Esophagus muscularis mucosa (tissue), 4 donors: ENCODE data around the gene IP6K2. TPM values are rescaled to one million over a fixed set of nuclear protein-coding genes. Genes with fewer than 3 reads are reported as not detected.

Experiments
- DNase-seq: peaks from one replicate; pipeline ENCODE4 v3.0.0-alpha.2; 2017; ENCODE audit errors: extremely low spot score
- H3K27ac ChIP-seq, 4 donors: fragments of 200-600 bp; sonication (generic); replicated peaks in 1 of 4; 1 replicate in 3 of 4; 2 replicates in 1 of 4; pipeline ENCODE4 v1.5.1; 2016 to 2019; ENCODE audit warnings: mild to moderate bottlenecking in 1 of 4
- H3K27me3 ChIP-seq, 4 donors: fragments of 200-600 bp; sonication (generic); one replicate each; pipeline versions ENCODE4 v1.5.1 to v1.6.0; 2016 to 2019
- H3K36me3 ChIP-seq, 4 donors: fragments of 200-600 bp; sonication (generic); one replicate each; pipeline ENCODE4 v1.5.1; 2016 to 2019
- H3K4me1 ChIP-seq, 4 donors: fragments of 200-600 bp; sonication (generic); one replicate each; pipeline ENCODE4 v1.5.1; 2016 to 2019
- H3K4me3 ChIP-seq, 4 donors: fragments of 200-600 bp; sonication (generic); 1 replicate in 2 of 4; 2 replicates in 2 of 4; pipeline ENCODE4 v1.5.1; 2016 to 2019; ENCODE audit warnings: mild to moderate bottlenecking in 4 of 4, moderate library complexity in 1 of 4
- H3K9me3 ChIP-seq, 4 donors: fragments of 200-600 bp; sonication (generic); 1 replicate in 3 of 4; 2 replicates in 1 of 4; pipeline ENCODE4 v1.5.1; 2016 to 2019
- EP300 ChIP-seq: sonication (generic); formaldehyde crosslinking; IDR thresholded peaks from one replicate; pipeline ENCODE4 v1.6.1; 2017; ENCODE audit warnings: antibody characterized with exemption
- POLR2A ChIP-seq: fragments of 450-650 bp; IDR thresholded peaks from one replicate; pipeline ENCODE4 v1.6.1; 2017; ENCODE audit warnings: antibody characterized with exemption, moderate library complexity, mild to moderate bottlenecking, low read depth
- POLR2AphosphoS5 ChIP-seq, 2 donors: sonication (generic); formaldehyde crosslinking; IDR thresholded peaks; one replicate each; pipeline ENCODE4 v1.6.1; 2017; ENCODE audit warnings: antibody characterized with exemption in 2 of 2
- WGBS: methylation state at CpG from one replicate; pipeline ENCODE4 v1.1.5; 2018; 5-methylcytosine and 5-hydroxymethylcytosine counted together
- intact Hi-C: fragments of 100-400 bp; cut with DNase I; formaldehyde crosslinking; loops from one replicate; pipeline ENCODE4 v1.15.1; 2023
- total RNA-seq, 4 donors: library from RNA; depleted of rRNA; stranded (reverse); fragments of >200 nt; gene quantifications; one replicate each; pipeline versions ENCODE4 v1.1.0 to v1.2.1, GENCODE V29; 2016
- TF ChIP-seq, protein P1 (sequence below), 3 experiments: fragments of 200-600 bp in 2 of 3; fragments of 450-650 bp in 1 of 3; sonication (generic) in 2 of 3; IDR thresholded peaks; one replicate each; pipeline ENCODE4 v1.5.1; 2017 to 2019; ENCODE audit warnings: antibody characterized with exemption in 3 of 3, mild to moderate bottlenecking in 2 of 3, moderate library complexity in 1 of 3

IP6K2 gene
- total RNA-seq, 4 donors from 2014 or later: 31.0 to 57.5 (median 41.2) TPM

DNA sequence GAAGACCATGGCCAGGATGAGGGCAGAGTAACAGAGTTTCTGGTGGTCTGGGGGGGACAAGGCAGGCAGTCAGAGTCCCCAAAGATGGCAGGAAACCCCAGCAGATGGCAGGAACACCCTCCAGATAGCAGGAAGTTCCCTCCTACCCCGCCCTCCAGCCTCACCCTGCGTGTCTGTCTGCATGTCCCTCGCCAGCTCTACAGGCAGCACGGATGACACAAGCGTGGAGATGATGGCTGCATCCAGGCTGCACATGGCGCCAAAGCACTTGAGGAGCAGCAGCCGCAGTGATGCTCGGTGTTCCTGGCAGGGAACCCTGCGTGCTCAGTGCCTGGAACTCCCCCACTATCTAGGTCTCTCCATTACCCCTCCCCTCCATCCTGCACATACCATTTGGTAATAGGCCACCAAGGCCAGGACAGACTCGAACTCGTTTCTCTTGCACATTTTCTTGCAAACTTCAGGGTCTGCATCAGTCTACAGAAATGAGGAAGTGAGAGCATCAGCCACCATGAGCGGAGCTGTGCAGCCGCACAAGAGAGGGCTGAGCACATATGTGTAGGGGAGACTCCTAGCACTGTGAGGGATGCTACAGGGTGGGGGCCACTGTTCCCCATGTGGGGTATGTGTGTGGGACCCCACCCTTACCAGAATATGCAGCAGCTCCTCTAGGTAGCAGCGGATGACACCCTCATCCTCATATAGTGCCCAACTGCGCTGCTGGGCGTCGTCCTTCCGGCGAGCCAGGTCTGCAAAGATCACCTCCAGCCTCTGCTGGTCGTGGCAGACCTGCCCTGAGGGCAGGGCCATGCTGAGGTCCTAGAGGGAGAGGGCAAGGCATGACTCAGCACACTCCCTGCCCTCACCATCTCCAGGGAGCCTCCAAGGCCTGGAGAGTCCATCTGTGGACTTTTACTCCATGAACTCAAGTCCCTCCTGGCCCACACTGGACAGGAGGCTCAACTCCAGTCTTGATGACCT, 37.3 kb downstream of the IP6K2 start:
- no peaks in the 10 kb centered on the region for H3K9me3 ChIP-seq
- H3K27ac ChIP-seq: no peak overlapping the region
- peaks cover 16 to 22% (median 20%) of the 10 kb centered on the region in 4 donors for H3K4me1 ChIP-seq
- TF ChIP-seq POLR2AphosphoS5 (IDR thresholded peaks at IDR 0.05) (no peak), POLR2A (no peak), EP300 (no peak)
- TF ChIP-seq, protein P1, sequence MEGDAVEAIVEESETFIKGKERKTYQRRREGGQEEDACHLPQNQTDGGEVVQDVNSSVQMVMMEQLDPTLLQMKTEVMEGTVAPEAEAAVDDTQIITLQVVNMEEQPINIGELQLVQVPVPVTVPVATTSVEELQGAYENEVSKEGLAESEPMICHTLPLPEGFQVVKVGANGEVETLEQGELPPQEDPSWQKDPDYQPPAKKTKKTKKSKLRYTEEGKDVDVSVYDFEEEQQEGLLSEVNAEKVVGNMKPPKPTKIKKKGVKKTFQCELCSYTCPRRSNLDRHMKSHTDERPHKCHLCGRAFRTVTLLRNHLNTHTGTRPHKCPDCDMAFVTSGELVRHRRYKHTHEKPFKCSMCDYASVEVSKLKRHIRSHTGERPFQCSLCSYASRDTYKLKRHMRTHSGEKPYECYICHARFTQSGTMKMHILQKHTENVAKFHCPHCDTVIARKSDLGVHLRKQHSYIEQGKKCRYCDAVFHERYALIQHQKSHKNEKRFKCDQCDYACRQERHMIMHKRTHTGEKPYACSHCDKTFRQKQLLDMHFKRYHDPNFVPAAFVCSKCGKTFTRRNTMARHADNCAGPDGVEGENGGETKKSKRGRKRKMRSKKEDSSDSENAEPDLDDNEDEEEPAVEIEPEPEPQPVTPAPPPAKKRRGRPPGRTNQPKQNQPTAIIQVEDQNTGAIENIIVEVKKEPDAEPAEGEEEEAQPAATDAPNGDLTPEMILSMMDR (IDR thresholded peaks at IDR 0.05): no peak
- WGBS: 93% methylated on average over 12 of the region's 20 CpGs
- no peak for DNase-seq
- H3K36me3 ChIP-seq: peaks cover 30 to 78% (median 70%) of the 10 kb centered on the region in 4 donors
- H3K27me3 ChIP-seq: no peaks in the 10 kb centered on the region
- H3K4me3 ChIP-seq: no peak overlapping the region
- intact Hi-C loops: no loop called here

DNA sequence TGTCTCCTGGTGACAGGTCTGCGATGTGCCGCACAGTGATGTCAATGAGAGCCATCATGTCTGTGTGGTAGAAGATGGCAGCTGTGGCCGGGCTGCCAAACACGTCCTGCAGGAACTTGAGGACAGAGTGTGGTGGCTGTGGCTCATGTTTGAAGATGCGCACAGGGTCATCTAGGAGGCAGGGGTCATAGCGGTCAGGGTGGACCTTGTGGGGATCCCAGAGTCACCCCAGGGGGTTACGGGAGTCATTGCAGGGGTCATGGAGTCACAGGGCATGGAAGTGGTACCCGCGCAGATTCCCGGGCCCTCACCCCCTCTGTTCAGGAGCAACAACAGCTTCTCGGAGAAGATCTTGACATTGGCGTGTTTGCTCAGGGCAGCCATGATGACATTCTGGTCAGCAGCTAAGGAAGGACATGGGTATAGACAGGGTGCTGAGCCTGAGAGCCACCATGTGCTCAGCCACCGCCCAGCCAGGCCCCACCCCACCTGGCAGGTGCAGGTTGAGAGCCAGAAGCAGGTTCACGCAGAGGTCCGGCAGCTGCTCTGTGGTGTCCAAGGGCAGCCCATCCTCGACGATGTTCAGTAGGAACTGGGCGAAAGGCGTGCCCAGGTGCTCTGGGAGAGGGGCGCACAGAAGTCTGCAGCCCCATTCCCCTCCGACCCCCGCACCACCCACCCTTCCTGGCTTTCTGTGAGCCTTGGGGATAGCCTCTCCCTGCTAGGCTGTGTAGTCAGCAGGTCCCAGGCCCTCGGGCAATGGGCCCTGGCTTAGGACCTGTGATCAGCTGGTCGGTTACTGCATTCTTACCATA, 38.2 kb downstream of the IP6K2 start:
- intact Hi-C loops: no loop called here
- H3K4me1 ChIP-seq: peaks cover 7 to 12% (median 11%) of the 10 kb centered on the region in 4 donors
- DNase-seq: no peak
- TF ChIP-seq EP300 (no peak), POLR2AphosphoS5 (IDR thresholded peaks at IDR 0.05) (no peak), POLR2A (no peak)
- TF ChIP-seq, protein P1 (IDR thresholded peaks at IDR 0.05): no peak
- peaks cover 30 to 87% (median 79%) of the 10 kb centered on the region in 4 donors for H3K36me3 ChIP-seq
- no peak overlapping the region for H3K4me3 ChIP-seq
- H3K27me3 ChIP-seq: no peaks in the 10 kb centered on the region
- 97% methylated on average over 16 of the region's 24 CpGs for WGBS
- H3K27ac ChIP-seq: no peak overlapping the region
- no peaks in the 10 kb centered on the region for H3K9me3 ChIP-seq

DNA sequence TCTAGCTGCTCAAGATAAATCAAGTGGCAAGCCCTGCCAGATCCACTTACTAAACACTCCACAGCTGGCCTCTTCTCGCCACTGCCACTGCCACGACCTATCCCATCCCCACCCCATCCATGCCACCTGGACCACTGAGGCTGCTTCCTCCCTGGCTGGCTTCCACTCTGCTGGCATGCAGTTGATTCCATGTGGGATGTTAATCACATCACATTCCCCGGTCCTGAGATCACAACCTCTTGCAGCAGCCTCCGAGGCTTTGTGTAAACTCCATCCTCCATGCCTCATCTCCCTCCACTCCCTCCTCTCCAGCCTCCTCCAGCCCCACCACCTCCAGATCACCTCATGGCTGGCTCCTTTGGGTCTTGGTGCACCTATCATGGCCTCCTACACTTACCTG, 39.0 kb downstream of the IP6K2 start:
- intact Hi-C loops: no loop called here
- Histone ChIP-seq H3K4me1 (peaks cover 0 to 5% (median 4%) of the 10 kb centered on the region in 4 donors), H3K27ac (no peak overlapping the region), H3K36me3 (peaks cover 30 to 94% (median 80%) of the 10 kb centered on the region in 4 donors), H3K9me3 (no peaks in the 10 kb centered on the region), H3K4me3 (no peak overlapping the region), H3K27me3 (no peaks in the 10 kb centered on the region)
- TF ChIP-seq POLR2AphosphoS5 (IDR thresholded peaks at IDR 0.05) (no peak), POLR2A (no peak), EP300 (no peak)
- TF ChIP-seq, protein P1 (IDR thresholded peaks at IDR 0.05): no peak
- DNase-seq: no peak
- WGBS: 69% methylated on average over 4 of the region's 4 CpGs

DNA sequence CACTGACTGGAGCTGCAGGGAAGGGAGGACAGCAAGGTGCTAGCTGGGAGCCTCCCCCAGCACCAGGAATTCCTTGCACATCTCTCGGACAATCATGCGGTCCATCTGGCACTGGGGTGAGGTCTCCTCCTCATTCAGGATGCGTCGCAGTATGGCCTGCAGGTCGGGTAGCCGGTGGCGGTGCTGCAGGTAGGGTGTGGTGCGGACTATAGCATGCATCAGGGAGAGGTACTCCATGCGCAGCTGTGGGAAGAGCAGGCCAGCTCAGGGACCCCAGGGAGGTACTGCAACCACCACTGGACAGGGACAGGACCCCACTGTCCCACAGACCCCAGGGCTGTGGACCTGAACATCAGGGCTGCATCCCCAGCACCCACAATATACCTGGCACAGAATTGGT, 42.5 kb downstream of the IP6K2 start:
- Histone ChIP-seq H3K36me3 (peaks cover 9 to 68% (median 54%) of the 10 kb centered on the region in 4 donors), H3K27me3 (no peaks in the 10 kb centered on the region), H3K4me1 (no peaks in the 10 kb centered on the region), H3K27ac (no peak overlapping the region), H3K4me3 (no peak overlapping the region), H3K9me3 (no peaks in the 10 kb centered on the region)
- DNase-seq: no peak
- intact Hi-C loops: no loop called here
- TF ChIP-seq EP300 (no peak), POLR2A (no peak), POLR2AphosphoS5 (IDR thresholded peaks at IDR 0.05) (no peak)
- TF ChIP-seq, protein P1 (IDR thresholded peaks at IDR 0.05): no peak
- WGBS: 98% methylated on average over 8 of the region's 9 CpGs
